ENCODE measurements around the gene RDH5. TPM values are rescaled to one million over a fixed set of nuclear protein-coding genes. Genes with fewer than 3 reads are reported as not detected.

The RDH5 gene
- total and polyA plus RNA-seq, 9 donors, result 3.7 to 8.9 (median 5.9) TPM

- Histone ChIP-seq H3K27me3 (no peaks in the 10 kb centered on the region), H3K9me3 (no peaks in the 10 kb centered on the region), H3K36me3 (no peaks in the 10 kb centered on the region), H3K4me1 (ENCODE audit: insufficient read depth) (peaks cover 12% of the 10 kb centered on the region), H3K4me3 (peak overlapping the region; percentile 52), H3K27ac (peak overlapping the region; percentile 88)
- DNase-seq, result no peak
- WGBS, 3 donors, result 50 to 53% (median 51%) methylated on average over 7 of the region's 7 CpGs
- TF ChIP-seq POLR2A (IDR thresholded peaks at IDR 0.05) (no peak), EP300 (IDR thresholded peaks at IDR 0.05) (no peak), CTCF (IDR thresholded peaks at IDR 0.05) (no peak)
- intact Hi-C loops (cut with DNase I), result no loop called here
These were observed 4.9 kb upstream of the RDH5 start for GRCh38 chr12:55715169-55715764.

- WGBS, 3 donors, result 0 to 1% (median 1%) methylated on average over 34 to 42 of the region's 42 CpGs
- no peaks in the 10 kb centered on the region for H3K9me3 ChIP-seq
- peak; percentile 93 to 97 (median 95) for DNase-seq
- H3K4me3 ChIP-seq, result peak within 1 kb of the TSS; percentile 52
- intact Hi-C loops (cut with DNase I), result no loop called here
- peaks cover 12% of the 10 kb centered on the region for H3K4me1 ChIP-seq (ENCODE audit: insufficient read depth)
- no peaks in the 10 kb centered on the region for H3K27me3 ChIP-seq
- H3K27ac ChIP-seq, result peak within 1 kb of the TSS; percentile 88
- no peaks in the 10 kb centered on the region for H3K36me3 ChIP-seq
- TF ChIP-seq EP300 (IDR thresholded peaks at IDR 0.05), result peak; percentile 37
- TF ChIP-seq POLR2A (IDR thresholded peaks at IDR 0.05), result peak; percentile 49
- TF ChIP-seq CTCF (IDR thresholded peaks at IDR 0.05), result peak in 1 of 3 donors; percentile 24
These were observed 4.2 kb upstream of the RDH5 start, which contains the start of gene BLOC1S1 for GRCh38 chr12:55715833-55716581. TSS of gene BLOC1S1 (plus strand) at chr12:55716046. CDS start at chr12:55716052, 6 bp downstream.

GRCh38 chr12:55716582-55716957 is 3.6 kb upstream of the RDH5 start:
- Histone ChIP-seq H3K27me3 (no peaks in the 10 kb centered on the region), H3K4me1 (ENCODE audit: insufficient read depth) (peaks cover 12% of the 10 kb centered on the region), H3K4me3 (peak overlapping the region; percentile 52), H3K27ac (peak overlapping the region; percentile 88), H3K9me3 (no peaks in the 10 kb centered on the region), H3K36me3 (no peaks in the 10 kb centered on the region)
- TF ChIP-seq CTCF (IDR thresholded peaks at IDR 0.05), result no peak
- no peak for TF ChIP-seq EP300 (IDR thresholded peaks at IDR 0.05)
- TF ChIP-seq POLR2A (IDR thresholded peaks at IDR 0.05), result no peak
- 3 to 6% (median 5%) methylated on average over 13 of the region's 13 CpGs for WGBS, 3 donors
- DNase-seq, result no peak
- intact Hi-C loops (cut with DNase I), result no loop called here

- no peak for DNase-seq
- H3K4me1 ChIP-seq (ENCODE audit: insufficient read depth), result peaks cover 12% of the 10 kb centered on the region
These were observed 2.9 kb upstream of the RDH5 start for GRCh38 chr12:55717011-55718007.

More at GRCh38 chr12:55717011-55718007, 2.9 kb upstream of the RDH5 start:
- intact Hi-C loops (cut with DNase I), result no loop called here
- Histone ChIP-seq H3K4me3 (peak overlapping the region; percentile 52), H3K27ac (peak overlapping the region; percentile 88), H3K9me3 (no peaks in the 10 kb centered on the region), H3K36me3 (no peaks in the 10 kb centered on the region), H3K27me3 (no peaks in the 10 kb centered on the region)
- 37 to 49% (median 38%) methylated on average over 8 of the region's 8 CpGs for WGBS, 3 donors
- TF ChIP-seq CTCF (IDR thresholded peaks at IDR 0.05), result no peak
- no peak for TF ChIP-seq EP300 (IDR thresholded peaks at IDR 0.05)
- no peak for TF ChIP-seq POLR2A (IDR thresholded peaks at IDR 0.05)
